GM12892 (cell line): ENCODE results near the gene SYNE3.

ENCODE experiments used
- POLR2A ChIP-seq: IDR thresholded peaks from 2 replicates; pipeline ENCODE4 v1.6.1; 2011; ENCODE audit warnings: low read depth, low read length, control low read depth
- POLR2AphosphoS5 ChIP-seq: IDR thresholded peaks from 2 replicates; pipeline ENCODE4 v1.6.1; 2011; ENCODE audit warnings: low read depth, low read length, control low read depth

GRCh38 chr14:95547272-95547625, 30.8 kb upstream of the SYNE3 start:
- TF ChIP-seq POLR2A (no peak), POLR2AphosphoS5 (no peak)
